Fibroblast of the aortic adventitia (primary cell): Measurements from ENCODE around the gene ACSF2. TPM values are rescaled to one million over a fixed set of nuclear protein-coding genes. Genes with fewer than 3 reads are reported as not detected.

Experiments used
- DNase-seq: peaks from one replicate; pipeline ENCODE4 v3.0.0-alpha.2; 2010; ENCODE audit warnings: low read depth
- H3K4me3 ChIP-seq: 2 replicates; pipeline ENCODE4 v1.5.1; 2011; ENCODE audit warnings: low read depth, mild to moderate bottlenecking, control low read depth, low read length, moderate library complexity
- CTCF ChIP-seq: IDR thresholded peaks from 2 replicates; pipeline ENCODE4 v1.5.1; 2011; ENCODE audit warnings: mild to moderate bottlenecking, low read length, control low read depth, inconsistent platforms; ENCODE audit not compliant: insufficient read depth
- total RNA-seq: library from RNA; depleted of rRNA; stranded (reverse); fragments of >200 nt; gene quantifications from 2 replicates; pipeline ENCODE4 v1.2.3, GENCODE V29; 2012; ENCODE audit warnings: low replicate concordance

Gene ACSF2
- total RNA-seq, 1 donor, result 15.7 TPM

DNA sequence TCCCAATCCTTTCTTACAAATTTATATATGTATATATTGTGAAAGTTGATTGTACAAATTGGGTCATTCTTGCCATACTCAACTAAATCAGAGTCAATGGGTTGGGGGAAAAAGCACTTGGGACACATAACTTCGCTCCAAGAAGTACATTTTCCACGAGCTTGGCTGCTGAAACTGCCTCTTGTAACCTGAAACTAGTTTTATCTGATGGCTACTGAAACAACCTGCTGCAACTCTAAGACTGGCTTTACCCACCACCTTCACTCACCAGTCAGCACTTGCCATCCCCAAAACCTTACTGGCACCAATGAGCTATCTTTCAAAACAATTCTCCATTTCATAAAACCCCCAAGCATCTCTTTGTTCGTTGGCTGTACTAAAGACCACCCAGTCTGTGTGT is 67.7 kb downstream of the ACSF2 start:
- no peak for TF ChIP-seq CTCF
- DNase-seq, result no peak
- H3K4me3 ChIP-seq, result no peak overlapping the region

DNA sequence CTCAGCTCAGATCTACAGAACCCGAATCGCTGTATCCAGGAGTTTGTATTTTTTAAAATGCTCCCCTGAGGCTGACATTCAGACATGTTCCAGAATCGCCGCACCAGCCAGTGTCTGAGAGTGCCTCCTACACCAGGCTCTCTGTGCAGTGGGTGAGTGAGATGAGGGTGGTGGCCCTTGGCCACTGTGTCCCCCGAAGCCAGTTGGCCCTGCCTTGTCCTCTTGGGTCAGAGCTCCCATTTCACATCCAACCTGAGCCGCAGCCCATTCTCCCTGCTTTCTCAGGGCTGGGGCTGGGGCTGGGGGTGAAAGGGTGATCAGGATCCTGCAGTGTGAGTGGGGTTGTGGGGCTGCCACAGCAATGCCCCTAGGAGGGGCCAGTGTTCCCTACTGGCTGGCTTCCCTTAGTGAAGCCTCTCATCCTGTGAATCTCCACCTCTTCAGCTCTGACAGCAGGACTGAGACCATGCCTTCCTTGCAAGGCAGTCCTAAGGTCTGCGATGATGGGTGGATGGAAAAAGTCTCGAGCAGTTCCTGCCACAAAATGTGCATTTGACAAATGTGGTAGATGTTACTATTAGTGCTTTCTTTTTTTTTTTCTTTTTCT is 69.3 kb downstream of the ACSF2 start:
- no peak overlapping the region for H3K4me3 ChIP-seq
- DNase-seq, result no peak
- no peak for TF ChIP-seq CTCF

GRCh38 chr17:50495918-50496317 is 69.9 kb downstream of the ACSF2 start:
- DNase-seq, result peak; percentile 33
- H3K4me3 ChIP-seq, result no peak overlapping the region
- TF ChIP-seq CTCF, result no peak

- no peak for DNase-seq
- no peak overlapping the region for H3K4me3 ChIP-seq
- TF ChIP-seq CTCF, result no peak
Observed at GRCh38 chr17:50498021-50498874, 72.2 kb downstream of the ACSF2 start.

- no peak overlapping the region for H3K4me3 ChIP-seq
- no peak for TF ChIP-seq CTCF
- no peak for DNase-seq
Observed at GRCh38 chr17:50499270-50499669, 73.3 kb downstream of the ACSF2 start.

- TF ChIP-seq CTCF, result no peak
Observed at GRCh38 chr17:50499721-50500120, 73.7 kb downstream of the ACSF2 start.

More at GRCh38 chr17:50499721-50500120, 73.7 kb downstream of the ACSF2 start:
- DNase-seq, result no peak
- no peak overlapping the region for H3K4me3 ChIP-seq
